ENCODE results near the gene TP63. TPM values are rescaled to one million over a fixed set of nuclear protein-coding genes. Genes with fewer than 3 reads are reported as not detected.
A peak's percentile ranks its signal among the peaks of the same experiment; 100 is the strongest.

The TP63 gene
- polyA plus RNA-seq, 1 experiment = not detected

GRCh38 chr3:189641776-189642175 is 10.6 kb downstream of the TP63 start:
- DNase-seq (ENCODE audit: low read depth) = no peak
- Histone ChIP-seq H3K27me3 (ENCODE audit: control insufficient read depth, insufficient read depth, low read length) (no peaks in the 10 kb centered on the region), H3K4me3 (ENCODE audit: low read depth, low read length) (no peak overlapping the region), H3K36me3 (ENCODE audit: control insufficient read depth, insufficient read depth, low read length) (no peaks in the 10 kb centered on the region)
- no peak for TF ChIP-seq CTCF (IDR thresholded peaks at IDR 0.05; ENCODE audit: insufficient read depth, low read depth, low read length)
- POLR2A ChIA-PET = no interaction called here
- CTCF ChIA-PET = no interaction called here

DNA sequence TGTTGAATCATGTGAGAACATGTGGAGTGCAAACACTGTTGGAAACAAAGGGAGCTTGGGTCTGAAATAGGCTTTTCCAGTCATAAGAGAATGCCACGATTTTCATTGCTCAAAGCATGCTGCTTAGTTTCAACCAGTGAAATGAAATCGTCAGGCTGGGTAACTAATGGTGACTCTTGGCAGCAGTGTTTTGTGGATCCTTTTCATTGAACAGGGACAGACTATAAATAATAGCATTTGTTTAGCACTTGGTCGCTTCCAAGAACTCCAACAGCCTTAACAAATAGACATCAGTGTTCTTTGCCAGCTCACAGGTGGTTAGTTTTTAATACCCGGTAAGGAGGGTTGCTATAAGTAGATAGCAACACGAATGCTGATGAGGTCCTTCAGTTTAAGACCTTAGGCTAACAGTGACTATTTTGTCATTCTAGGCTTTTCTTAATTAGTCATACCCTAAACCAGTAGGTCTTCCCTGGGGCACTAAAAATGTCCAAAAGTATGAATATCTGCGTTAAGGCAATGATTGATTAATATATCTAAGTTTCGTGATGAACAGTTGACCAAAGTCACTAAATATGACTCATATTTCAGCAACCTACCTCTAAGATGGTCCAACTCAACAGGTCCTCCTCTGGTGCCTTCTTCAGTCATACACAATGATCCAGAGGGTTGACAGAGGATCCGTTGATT is 15.8 kb downstream of the TP63 start:
- H3K27me3 ChIP-seq (ENCODE audit: control insufficient read depth, insufficient read depth, low read length) = no peaks in the 10 kb centered on the region
- H3K36me3 ChIP-seq (ENCODE audit: control insufficient read depth, insufficient read depth, low read length) = no peaks in the 10 kb centered on the region
- DNase-seq (ENCODE audit: low read depth) = no peak
- CTCF ChIA-PET = no interaction called here
- no peak for TF ChIP-seq CTCF (IDR thresholded peaks at IDR 0.05; ENCODE audit: insufficient read depth, low read depth, low read length)
- POLR2A ChIA-PET = no interaction called here
- H3K4me3 ChIP-seq (ENCODE audit: low read depth, low read length) = no peak overlapping the region

DNA sequence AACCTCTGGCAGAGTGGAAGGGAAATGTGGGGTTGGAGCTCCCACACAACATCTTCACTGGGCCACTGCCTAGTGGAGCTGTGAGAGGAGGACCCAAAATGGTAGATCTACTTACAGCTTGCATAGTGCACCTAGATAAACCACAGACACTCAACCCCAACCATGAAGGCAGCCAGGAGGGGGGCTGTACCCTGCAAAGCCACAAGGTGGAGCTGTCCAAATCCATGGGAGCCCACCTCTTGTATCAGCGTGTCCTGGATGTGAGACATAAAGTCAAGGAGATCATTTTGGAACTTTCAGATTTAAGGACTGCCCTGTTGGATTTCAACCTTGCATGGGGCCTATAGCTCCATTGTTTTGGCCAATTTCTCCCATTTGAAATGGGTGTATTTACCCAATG is 20.9 kb downstream of the TP63 start:
- TF ChIP-seq CTCF (IDR thresholded peaks at IDR 0.05; ENCODE audit: insufficient read depth, low read depth, low read length) = peak; percentile 52
- no peak for DNase-seq (ENCODE audit: low read depth)
- POLR2A ChIA-PET = no interaction called here
- CTCF ChIA-PET = interaction anchor here (0.9 to 4.3 kb wide), 4 partner anchors 9 to 298 kb away, joined by 3 to 25 read pairs (median 4); no protein-coding TSS in a partner anchor
- Histone ChIP-seq H3K36me3 (ENCODE audit: control insufficient read depth, insufficient read depth, low read length) (no peaks in the 10 kb centered on the region), H3K27me3 (ENCODE audit: control insufficient read depth, insufficient read depth, low read length) (no peaks in the 10 kb centered on the region), H3K4me3 (ENCODE audit: low read depth, low read length) (no peak overlapping the region)

- Histone ChIP-seq H3K36me3 (ENCODE audit: control insufficient read depth, insufficient read depth, low read length) (no peaks in the 10 kb centered on the region), H3K4me3 (ENCODE audit: low read depth, low read length) (no peak overlapping the region), H3K27me3 (ENCODE audit: control insufficient read depth, insufficient read depth, low read length) (no peaks in the 10 kb centered on the region)
- ChIA-PET POLR2A (no interaction called here), CTCF (no interaction called here)
- no peak for DNase-seq (ENCODE audit: low read depth)
- TF ChIP-seq CTCF (IDR thresholded peaks at IDR 0.05; ENCODE audit: insufficient read depth, low read depth, low read length) = no peak
Observed at GRCh38 chr3:189655617-189656016, 24.4 kb downstream of the TP63 start.

DNA sequence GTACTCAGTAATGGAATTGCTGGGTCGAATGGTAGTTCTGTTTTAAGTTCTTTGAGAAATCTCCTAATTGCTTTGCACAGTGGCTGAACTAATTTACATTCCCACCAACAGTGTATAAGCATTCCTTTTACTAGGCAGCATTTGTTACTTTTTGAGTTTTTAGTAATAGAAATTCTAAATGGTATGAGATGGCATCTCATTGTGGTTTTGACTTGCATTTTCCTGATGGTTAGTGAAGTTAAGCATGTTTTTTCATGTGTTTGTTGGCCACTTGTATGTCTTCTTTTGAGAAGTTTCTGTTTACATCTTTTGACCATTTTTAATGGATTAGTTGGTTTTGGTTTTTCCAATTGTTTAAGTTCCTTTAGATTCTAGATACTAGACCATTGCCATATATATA is 28.4 kb downstream of the TP63 start:
- Histone ChIP-seq H3K36me3 (ENCODE audit: control insufficient read depth, insufficient read depth, low read length) (no peaks in the 10 kb centered on the region), H3K27me3 (ENCODE audit: control insufficient read depth, insufficient read depth, low read length) (no peaks in the 10 kb centered on the region), H3K4me3 (ENCODE audit: low read depth, low read length) (no peak overlapping the region)
- no peak for DNase-seq (ENCODE audit: low read depth)
- CTCF ChIA-PET = no interaction called here
- POLR2A ChIA-PET = no interaction called here
- no peak for TF ChIP-seq CTCF (IDR thresholded peaks at IDR 0.05; ENCODE audit: insufficient read depth, low read depth, low read length)
